Caco-2 (cell line): Measurements from ENCODE around the gene PHACTR1. TPM values are rescaled to one million over a fixed set of nuclear protein-coding genes. Genes with fewer than 3 reads are reported as not detected.

Experiments
- BruUV-seq: library from RNA; stranded (reverse); fragments of 400-500 nt; replicated peaks from 2 replicates; lab custom pipeline; 2021; lab: Mats Ljungman, UMichigan
- CTCF ChIA-PET: fragments of 300-600 bp; sonication (Branson Sonifier 250); formaldehyde crosslinking; loops from one replicate; lab custom pipeline; 2022; ENCODE audit warnings: antibody characterized with exemption; lab: Charles Lee
- POLR2A ChIA-PET: fragments of 300-600 bp; sonication (Branson Sonifier 250); formaldehyde crosslinking; loops from one replicate; lab custom pipeline; 2022; ENCODE audit warnings: antibody characterized with exemption; lab: Charles Lee
- DNase-seq, 2 experiments: peaks; one replicate each; pipeline versions ENCODE4 v3.0.0 to v3.0.0-alpha.2; 2020 to 2022
- H3K27me3 ChIP-seq: replicated peaks from 2 replicates; pipeline ENCODE4 v1.6.0; 2011; ENCODE audit warnings: low read length; ENCODE audit not compliant: control insufficient read depth, insufficient read depth
- H3K36me3 ChIP-seq: 2 replicates; pipeline ENCODE4 v1.5.1; 2011; ENCODE audit warnings: low read length; ENCODE audit not compliant: control insufficient read depth, insufficient read depth
- H3K4me1 ChIP-seq: fragments of 250-450 bp; sonication (Bioruptor Pico); 2 replicates; pipeline ENCODE4 v1.5.1; 2020; ENCODE audit warnings: mild to moderate bottlenecking
- H3K4me3 ChIP-seq: 2 replicates; pipeline ENCODE4 v1.5.1; 2011; ENCODE audit warnings: low read depth, mild to moderate bottlenecking, control low read depth, low read length
- H3K9me3 ChIP-seq: fragments of 250-450 bp; sonication (Bioruptor Pico); 2 replicates; pipeline ENCODE4 v1.5.1; 2020; ENCODE audit warnings: mild to moderate bottlenecking, moderate library complexity
- H3K27ac Mint-ChIP-seq: one replicate; pipeline ENCODE4 v1.8.0; 2022; ENCODE audit warnings: mixed read lengths; ENCODE audit not compliant: unreplicated experiment
- H3K27me3 Mint-ChIP-seq: one replicate; pipeline ENCODE4 v1.8.0; 2022; ENCODE audit warnings: mixed read lengths; ENCODE audit not compliant: insufficient read depth, unreplicated experiment
- H3K36me3 Mint-ChIP-seq: one replicate; pipeline ENCODE4 v1.8.0; 2022; ENCODE audit warnings: mild to moderate bottlenecking, mixed read lengths; ENCODE audit not compliant: insufficient read depth, unreplicated experiment
- H3K4me1 Mint-ChIP-seq: one replicate; pipeline ENCODE4 v1.8.0; 2022; ENCODE audit warnings: low read depth, mixed read lengths; ENCODE audit not compliant: unreplicated experiment
- H3K4me3 Mint-ChIP-seq: one replicate; pipeline ENCODE4 v1.8.0; 2022; ENCODE audit warnings: mild to moderate bottlenecking, moderate library complexity, mixed read lengths; ENCODE audit not compliant: unreplicated experiment
- H3K9me3 Mint-ChIP-seq: one replicate; pipeline ENCODE4 v1.8.0; 2022; ENCODE audit warnings: mixed read lengths; ENCODE audit not compliant: unreplicated experiment
- CTCF ChIP-seq, 2 experiments: fragments of 200-600 bp in 1 of 2; IDR thresholded peaks; 1 replicate in 1 of 2; 2 replicates in 1 of 2; pipeline versions ENCODE4 v1.5.1 to v1.8.0; 2011 to 2022; ENCODE audit warnings: antibody characterized with exemption in 1 of 2, control low read depth in 1 of 2, inconsistent platforms in 1 of 2, low read depth in 1 of 2, low read length in 1 of 2, mild to moderate bottlenecking in 1 of 2, moderate library complexity in 1 of 2; ENCODE audit not compliant: insufficient read depth in 1 of 2, severe bottlenecking in 1 of 2, unreplicated experiment in 1 of 2
- intact Hi-C: fragments of 100-400 bp; cut with micrococcal nuclease; formaldehyde crosslinking; loops from one replicate; pipeline ENCODE4 v1.10.0; 2022; ENCODE audit not compliant: unreplicated experiment
- total RNA-seq: library from RNA; stranded (reverse); gene quantifications from 2 replicates; pipeline ENCODE4 v1.2.3, GENCODE V29; 2022

Gene PHACTR1
- total RNA-seq, 1 experiment from 2014 or later = 0.41 TPM

- TF ChIP-seq CTCF (IDR thresholded peaks at IDR 0.05; ENCODE audit: insufficient read depth in 1 of 2, low read depth in 1 of 2, low read length in 1 of 2, severe bottlenecking in 1 of 2, unreplicated experiment in 1 of 2) = no peak
- POLR2A ChIA-PET = no interaction called here
These were observed 621.5 kb downstream of the PHACTR1 start for GRCh38 chr6:13338038-13338437.

More at GRCh38 chr6:13338038-13338437, 621.5 kb downstream of the PHACTR1 start:
- no peak overlapping the region for H3K4me3 Mint-ChIP-seq
- H3K4me1 Mint-ChIP-seq = peaks cover 5% of the 10 kb centered on the region
- H3K36me3 ChIP-seq = no peaks in the 10 kb centered on the region
- DNase-seq = no peak
- CTCF ChIA-PET = no interaction called here
- no peaks in the 10 kb centered on the region for H3K27me3 ChIP-seq
- no peaks in the 10 kb centered on the region for H3K27me3 Mint-ChIP-seq
- H3K36me3 Mint-ChIP-seq = no peaks in the 10 kb centered on the region
- intact Hi-C loops = no loop called here
- H3K27ac Mint-ChIP-seq = no peak overlapping the region
- peaks cover 12% of the 10 kb centered on the region for H3K9me3 Mint-ChIP-seq
- no TSS peak for BruUV-seq
- no peak overlapping the region for H3K4me3 ChIP-seq
- peaks cover 5% of the 10 kb centered on the region; the same call in 1 of the 2 replicates for H3K9me3 ChIP-seq
- H3K4me1 ChIP-seq = no peaks in the 10 kb centered on the region
